HG03039 (cell line): ENCODE data around the gene PALM.
"Not testable (repeated sequence)": the region's sequence is repeated elsewhere in the genome, so short reads cannot be mapped to it uniquely, and the experiment has no call there.

Experiments
- ATAC-seq: cut with Tn5 transposase; IDR thresholded peaks from one replicate; pipeline ENCODE4 v1.9.1; 2021; ENCODE audit warnings: mild to moderate bottlenecking, moderate library complexity; ENCODE audit not compliant: unreplicated experiment

PALM gene

DNA sequence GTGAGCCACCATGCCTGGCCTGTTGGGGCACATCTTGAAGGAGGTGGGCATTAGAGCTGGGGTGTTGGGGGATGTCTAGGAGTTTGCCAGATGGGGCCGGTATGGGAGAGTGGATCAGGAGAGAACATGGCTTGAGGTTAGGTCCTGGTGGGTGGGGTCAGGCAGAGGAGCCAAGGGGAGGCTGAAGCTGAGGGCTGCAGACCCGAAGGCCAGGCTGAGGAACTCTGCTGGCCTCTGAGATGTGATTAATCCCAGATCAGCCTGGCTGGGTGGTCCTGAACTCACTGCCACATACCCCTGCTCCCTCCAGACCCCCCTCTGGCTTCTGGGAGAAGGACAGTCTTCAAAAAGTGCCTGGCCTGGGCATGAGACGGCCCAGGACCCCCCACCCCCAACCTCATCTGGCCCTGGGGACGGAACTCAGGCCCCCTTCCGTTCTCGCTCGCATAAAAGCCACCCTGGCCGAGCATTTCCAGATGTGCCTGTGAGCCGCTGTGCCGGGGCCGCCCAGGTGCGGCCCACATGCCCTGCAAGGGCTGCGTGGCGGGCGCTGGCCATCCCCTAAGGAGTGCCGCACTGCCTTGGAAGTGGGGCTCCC is 29.8 kb upstream of the PALM start:
- no peak for ATAC-seq

DNA sequence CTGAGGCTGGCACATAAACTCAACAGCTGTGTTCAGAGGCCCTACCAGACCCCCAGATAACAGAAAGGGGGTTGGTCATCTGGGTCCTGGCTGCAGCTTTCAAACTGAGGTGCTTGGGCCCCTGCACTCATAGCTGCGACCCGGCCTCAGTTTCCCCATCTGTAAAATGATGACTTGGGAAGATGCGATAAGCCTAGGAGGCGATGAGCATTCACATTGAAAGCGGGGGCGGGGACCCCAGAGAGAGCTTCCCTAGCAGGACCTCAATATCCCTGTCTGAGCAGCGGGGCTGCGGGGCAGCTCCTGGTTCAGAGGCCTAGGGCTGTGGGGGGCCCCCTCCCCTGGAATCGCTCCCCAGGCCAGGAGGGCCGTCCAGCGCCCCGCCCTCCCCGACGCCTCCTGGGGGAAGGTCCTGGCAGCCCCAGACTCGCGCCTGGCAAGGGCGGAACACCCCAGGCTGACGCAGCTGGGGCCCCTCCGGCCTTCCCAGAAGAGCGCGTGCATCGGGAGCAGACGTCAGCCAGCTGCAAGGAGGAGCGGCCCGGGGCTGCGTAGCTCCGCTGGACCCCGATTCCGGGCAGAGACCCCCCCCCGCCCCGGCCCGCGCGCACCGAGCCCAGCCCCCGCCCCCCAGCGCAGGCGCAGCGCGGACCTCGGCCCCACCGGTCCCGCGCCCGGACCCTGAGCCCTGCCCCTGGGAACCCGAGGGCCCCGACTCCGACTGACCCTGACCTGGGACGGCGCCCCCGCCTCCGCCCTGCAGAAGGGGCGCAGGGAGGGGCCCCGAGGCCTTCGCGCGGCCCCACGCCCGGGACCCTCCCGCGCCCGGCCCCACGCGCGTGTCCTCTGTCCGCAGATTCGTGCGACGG is 29.1 kb upstream of the PALM start:
- peak; percentile 11 for ATAC-seq

DNA sequence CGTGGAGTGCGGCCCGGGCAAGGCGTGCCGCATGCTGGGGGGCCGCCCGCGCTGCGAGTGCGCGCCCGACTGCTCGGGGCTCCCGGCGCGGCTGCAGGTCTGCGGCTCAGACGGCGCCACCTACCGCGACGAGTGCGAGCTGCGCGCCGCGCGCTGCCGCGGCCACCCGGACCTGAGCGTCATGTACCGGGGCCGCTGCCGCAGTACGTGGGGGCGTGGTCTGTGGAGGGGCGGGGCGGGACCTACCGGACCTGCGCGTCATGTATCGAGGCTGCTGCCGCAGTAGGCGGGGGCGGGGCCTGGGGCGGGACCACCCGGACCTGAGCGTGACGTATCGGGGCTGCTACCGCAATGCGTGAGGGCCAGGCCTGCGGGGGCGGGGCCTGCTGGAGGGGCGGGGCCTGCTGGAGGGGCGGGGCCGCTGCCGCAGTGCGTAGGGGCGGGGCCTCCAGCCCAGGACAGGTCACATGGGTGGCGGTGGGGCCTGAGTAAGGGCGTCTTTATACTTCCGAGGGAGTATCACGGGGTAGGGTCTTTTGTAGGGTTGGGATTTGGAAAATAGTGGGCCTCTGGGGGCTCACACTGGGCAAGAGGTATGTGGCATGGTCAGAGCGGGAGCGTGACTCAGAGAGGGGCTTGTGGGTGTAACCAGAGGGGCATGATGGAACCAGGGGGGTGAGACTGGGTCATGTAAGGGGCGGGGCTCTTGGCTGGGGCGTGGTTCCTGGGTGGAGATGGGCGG is 28.3 kb upstream of the PALM start:
- ATAC-seq, result peak; percentile 69

DNA sequence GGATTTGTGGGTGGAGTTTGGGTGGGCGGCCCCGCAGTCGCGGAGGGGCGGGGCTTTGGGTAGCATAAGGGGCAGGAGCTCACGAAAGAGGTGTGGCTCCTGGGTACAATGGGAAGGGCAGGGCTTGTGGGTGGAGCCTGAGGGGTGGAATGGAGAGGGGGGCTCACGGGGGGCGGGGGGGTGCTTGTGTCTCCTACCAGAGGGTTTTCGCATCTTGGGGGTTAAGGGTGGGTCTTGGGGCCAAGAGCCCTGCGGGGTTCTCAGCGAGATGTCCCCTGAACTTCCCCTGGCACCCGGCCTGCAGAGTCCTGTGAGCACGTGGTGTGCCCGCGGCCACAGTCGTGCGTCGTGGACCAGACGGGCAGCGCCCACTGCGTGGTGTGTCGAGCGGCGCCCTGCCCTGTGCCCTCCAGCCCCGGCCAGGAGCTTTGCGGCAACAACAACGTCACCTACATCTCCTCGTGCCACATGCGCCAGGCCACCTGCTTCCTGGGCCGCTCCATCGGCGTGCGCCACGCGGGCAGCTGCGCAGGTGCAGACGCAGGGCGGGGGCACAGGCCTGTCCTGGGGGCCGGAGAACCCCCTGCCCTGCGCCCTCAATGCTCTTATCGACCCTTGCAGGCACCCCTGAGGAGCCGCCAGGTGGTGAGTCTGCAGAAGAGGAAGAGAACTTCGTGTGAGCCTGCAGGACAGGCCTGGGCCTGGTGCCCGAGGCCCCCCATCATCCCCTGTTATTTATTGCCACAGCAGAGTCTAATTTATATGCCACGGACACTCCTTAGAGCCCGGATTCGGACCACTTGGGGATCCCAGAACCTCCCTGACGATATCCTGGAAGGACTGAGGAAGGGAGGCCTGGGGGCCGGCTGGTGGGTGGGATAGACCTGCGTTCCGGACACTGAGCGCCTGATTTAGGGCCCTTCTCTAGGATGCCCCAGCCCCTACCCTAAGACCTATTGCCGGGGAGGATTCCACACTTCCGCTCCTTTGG is 27.4 kb upstream of the PALM start:
- no peak for ATAC-seq

DNA sequence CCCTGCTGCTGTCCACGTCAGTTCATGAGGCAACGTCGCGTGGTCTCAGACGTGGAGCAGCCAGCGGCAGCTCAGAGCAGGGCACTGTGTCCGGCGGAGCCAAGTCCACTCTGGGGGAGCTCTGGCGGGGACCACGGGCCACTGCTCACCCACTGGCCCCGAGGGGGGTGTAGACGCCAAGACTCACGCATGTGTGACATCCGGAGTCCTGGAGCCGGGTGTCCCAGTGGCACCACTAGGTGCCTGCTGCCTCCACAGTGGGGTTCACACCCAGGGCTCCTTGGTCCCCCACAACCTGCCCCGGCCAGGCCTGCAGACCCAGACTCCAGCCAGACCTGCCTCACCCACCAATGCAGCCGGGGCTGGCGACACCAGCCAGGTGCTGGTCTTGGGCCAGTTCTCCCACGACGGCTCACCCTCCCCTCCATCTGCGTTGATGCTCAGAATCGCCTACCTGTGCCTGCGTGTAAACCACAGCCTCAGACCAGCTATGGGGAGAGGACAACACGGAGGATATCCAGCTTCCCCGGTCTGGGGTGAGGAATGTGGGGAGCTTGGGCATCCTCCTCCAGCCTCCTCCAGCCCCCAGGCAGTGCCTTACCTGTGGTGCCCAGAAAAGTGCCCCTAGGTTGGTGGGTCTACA is 25.9 kb upstream of the PALM start:
- no peak for ATAC-seq

DNA sequence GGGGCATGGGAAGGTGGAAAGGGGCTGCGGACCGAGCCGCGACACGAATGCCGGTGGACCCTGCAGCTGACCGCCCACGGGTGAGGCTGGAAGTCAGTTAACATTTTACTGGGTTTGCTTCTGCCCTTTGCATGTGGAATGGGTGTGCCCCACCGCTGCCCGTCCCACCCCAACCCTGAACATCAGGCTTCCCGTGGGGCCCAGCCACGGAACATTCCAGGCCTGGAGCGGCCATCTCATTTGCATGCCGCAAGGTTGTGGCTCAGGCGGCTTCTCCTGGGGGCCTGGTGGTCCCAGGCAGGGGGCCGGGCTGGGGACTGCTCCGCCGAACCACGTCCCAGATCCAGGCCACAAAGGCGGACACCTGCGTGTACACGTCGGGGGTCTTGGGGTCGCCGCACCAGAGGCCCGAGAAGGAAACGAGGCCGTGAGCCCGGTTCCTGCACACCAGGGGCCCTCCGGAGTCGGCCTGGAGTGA is 23.2 kb upstream of the PALM start:
- ATAC-seq, result no peak

DNA sequence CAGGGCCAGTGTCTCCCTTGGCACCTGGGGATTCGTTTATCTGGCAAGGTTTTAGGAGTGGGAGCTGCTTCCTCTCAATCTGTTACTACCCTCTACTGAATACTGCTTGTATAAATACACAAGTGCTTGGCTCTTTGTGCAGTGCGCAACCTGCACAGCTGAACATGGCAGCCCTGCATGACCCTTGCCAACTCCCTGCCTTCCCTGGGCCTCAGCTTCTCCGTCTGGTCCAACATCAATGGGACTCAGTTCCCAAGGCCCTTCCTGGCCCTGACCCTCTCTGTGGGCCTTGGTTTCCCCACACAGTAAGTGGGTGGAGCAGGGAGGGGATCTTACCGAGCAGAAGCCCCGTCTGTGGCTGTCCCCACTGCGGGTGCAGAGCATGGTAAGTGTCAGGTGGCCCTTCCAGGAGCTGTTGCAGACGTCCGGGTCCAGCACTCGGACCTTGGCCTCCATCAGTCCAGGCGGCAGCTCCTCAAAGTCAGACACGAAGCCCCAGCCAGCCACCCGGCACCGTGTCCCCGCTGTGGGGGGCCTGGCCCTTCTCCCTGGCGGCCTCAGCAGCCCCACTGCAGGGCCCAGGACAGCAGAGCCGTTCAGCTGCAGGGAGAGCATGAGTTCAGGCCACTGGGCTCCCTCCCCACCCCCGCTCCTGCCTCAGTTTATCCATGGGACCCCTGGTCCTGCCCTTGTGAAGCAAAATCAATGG is 22.0 kb upstream of the PALM start:
- no peak for ATAC-seq

DNA sequence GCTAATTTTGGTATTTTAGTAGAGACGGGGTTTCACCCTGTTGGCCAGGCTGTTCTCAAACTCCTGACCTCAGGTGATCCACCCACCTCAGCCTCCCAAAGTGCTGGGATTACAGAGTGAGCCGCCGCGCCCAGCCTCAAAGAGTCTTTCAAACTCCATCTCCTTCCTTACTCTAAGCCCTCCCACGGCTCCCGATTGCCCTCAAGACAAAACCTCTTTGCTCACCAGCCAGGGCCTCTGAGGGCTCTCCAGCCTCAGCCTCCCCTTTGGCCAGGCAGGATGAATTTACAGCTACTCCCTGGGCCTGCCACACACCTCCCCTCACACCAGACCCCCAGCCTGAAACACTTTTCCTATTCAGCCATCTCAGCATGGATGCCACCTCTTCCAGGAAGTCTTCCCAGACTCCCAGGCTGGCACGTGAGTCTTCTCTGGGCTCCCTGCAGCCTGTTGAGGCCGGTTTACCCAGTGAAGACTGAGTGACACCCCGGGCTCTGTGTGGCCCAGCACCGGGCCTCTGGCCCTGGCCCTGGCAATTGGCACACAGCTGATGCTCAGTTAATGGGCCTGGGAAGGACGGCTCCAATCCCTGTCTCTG is 21.1 kb upstream of the PALM start:
- no peak for ATAC-seq

DNA sequence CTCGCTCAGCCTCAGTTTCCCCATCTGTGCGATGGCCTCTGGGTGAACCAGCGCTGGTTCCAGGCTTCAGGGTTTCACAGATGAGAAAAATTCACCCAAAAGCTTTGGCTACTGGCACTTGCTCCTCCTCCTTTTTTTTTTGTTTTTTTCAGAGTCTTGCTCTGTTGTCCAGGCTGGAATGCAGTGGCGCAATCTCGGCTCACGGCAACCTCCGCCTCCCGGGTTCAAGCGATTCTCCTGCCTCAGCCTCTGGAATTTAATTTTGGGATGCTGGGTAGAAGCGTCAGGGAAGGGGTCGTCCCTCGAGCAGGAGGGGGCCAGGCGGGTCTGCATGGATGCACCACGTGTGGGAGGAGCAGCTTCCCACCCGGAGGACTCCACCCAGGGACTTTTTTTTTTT is 20.5 kb upstream of the PALM start:
- no peak for ATAC-seq

DNA sequence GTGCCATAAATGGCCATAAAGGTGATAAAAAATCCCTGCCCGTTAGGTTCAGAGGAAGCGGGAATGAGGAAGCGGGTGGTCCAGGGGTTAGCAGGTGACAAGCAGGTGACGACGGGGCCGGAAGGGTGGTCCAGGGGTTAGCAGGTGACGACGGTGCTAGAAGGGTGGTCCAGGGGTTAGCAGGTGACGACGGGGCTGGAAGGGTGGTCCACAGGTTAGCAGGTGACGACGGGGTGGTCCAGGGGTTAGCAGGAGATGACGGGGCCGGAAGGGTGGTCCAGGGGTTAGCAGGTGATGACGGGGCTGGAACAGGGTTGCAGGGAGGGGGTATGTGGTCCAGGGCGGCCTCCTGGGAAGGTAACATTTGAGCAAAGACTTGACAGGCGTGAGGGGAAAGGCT is 19.7 kb upstream of the PALM start:
- ATAC-seq, result no peak

DNA sequence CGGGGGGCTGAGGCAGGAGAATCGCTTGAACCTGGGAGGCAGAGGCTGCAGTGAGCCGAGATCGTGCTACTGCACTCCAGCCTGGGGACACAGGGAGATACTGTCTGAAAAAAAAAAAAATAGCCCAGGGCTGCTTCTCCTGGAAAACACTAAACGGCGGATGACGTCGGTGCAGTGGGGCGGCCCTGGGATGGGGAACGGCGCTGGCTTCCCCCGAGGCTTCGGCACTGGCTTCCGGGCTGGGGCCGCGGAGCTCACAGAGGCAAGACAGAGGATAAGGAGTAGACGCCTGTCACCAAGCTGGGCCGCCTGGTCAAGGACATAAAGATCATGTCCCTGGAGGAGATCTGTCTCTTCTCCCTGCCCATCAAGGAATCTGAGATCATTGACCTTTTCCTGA is 18.5 kb upstream of the PALM start:
- ATAC-seq, result no peak

DNA sequence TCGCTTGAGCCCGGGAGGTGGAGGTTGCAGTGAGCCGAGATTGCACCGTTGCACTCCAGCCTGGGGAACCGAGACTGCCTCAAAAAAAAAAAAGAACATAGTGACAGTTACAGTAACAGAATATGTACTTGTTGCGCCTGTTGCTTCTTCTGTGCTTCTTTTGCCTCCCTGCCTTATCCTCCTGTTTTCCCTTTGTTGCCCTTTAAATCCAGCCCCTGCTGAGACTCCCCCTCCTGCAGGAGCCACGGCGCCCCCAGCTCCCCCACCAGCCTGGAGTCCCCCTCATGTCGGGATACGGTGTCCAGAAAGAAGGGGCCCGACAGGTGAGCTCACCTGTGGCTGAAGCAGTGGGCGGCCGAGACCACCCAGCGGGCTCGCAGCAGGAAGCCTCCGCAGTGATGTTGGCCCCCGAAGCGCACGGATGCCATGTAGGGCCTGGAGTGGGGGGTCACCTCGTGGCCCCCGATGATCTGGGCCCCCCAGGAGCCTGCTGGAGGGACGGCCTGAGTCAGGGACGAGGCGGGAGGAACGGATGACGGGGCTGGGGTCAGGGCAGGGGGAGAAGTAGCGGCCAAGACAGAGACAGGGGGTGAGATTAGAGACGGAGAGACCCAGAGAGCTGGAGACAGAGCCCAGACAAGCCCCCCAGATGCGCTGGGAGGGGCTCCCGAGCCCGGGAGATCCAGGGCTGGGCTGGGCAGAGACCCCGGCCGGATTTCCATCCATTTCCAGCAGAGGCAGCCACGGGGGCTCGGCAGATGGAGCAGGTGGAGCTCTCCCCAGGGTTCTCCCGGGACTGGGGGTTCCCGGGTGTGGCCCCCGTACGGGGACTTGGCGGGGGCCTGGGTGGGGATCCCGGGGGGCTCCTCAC is 14.0 kb upstream of the PALM start:
- ATAC-seq, result no peak

DNA sequence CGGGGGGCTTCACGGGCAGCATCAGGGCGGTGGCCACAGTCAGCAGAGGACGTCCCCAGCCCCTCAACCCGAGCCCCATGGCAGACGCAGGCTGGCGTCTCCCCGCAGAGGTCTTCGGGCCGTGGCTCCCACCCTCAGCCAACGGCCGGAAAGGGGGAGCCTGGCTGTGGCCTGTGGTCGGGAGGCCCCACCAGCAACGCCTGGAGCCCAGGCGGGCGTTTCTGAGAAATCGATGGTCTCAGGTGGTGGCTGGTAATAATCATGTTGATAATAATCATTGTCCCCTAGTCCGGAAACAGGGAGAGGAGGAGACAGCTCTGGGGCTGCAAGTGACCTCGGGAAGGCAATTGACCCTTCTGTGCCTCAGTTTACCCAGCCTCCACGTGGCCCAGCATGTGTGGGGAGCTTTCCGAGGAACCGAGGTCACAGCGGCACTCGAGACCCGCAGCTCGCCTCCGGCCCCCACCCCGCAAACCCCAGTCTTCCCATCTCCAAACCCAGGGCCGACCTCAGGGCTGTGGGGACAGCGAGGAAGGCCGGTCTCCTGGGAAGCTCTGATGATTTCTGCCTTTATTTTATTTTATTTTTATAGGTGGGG is 13.3 kb upstream of the PALM start, which contains the start of gene PRSS57:
Gene PRSS57 (minus strand): TSS at position 101 of the 598 bp plus-strand sequence. CDS start 22 bp downstream, at position 79.
- ATAC-seq, result no peak

DNA sequence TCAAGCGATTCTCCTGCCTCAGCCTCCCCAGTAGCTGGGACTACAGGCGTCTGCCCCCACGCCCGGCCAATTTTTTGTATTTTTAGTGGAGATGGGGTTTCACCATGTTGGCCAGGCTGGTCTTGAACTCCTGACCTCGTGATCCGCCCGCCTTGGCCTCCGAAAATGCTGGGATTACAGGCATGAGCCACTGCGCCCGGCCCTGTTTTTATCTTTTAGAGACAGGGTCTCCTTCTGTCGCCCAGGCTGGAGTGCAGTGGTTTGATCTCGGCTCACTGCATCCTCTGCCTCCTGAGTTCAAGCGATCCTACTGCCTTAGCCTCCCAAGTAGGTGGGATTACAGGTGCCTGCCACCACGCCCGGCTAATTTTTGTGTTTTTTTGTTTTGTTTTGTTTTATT is 10.2 kb upstream of the PALM start:
- ATAC-seq, result not testable (repeated sequence)

DNA sequence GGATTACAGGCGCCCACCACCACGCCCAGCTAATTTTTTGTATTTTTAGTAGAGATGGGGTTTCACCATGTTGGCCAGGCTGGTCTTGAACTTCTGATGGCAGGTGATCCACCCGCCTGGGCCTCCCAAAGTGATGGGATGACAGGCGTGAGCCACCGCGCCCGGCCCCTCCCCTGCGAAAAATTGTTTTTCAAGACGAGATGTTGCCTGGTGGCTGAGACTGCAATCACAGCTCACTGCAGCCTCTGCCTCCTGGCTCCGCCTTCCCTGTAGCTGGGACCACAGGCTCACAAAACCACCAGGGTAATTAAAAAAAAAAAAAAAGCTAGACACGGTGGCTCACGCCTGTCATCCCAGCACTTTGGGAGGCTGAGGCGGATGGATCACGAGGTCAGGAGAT is 8.8 kb upstream of the PALM start:
- ATAC-seq, result not testable (repeated sequence)

DNA sequence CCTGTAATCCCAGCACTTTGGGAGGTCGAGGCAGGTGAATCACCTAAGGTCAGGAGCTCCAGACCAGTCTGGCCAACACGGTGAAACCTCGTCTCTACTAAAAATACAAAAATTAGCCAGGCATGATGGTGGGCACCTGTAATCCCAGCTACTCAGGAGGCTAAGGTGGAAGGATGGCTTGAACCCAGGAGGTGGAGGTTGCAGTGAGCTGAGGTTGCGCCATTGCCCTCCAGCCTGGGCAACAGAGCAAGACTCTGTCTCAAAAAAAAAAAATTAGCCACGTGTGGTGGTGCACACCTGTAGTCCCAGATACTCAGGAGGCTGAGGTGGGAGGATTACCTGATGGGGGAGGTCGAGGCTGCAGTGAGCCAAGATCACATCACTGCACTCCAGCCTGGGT is 5.9 kb upstream of the PALM start:
- ATAC-seq, result not testable (repeated sequence)

DNA sequence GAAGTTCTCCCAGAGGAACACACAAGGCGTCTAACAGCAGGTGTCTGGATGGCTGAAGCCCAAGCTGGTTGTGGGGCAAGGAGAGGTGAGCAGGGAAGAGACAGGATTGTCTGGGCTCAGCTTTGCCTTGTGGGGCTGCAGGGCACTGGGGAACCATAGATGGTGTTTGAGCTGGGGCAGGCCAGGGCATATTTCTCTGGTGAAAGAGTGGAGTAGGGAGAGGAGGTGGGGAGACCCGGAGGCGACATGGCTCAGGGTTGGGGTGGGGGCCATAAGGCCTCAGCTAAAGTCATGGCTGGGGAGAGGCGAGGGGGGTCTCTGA is 5.4 kb upstream of the PALM start:
- ATAC-seq, result no peak
